ENCODE results near the gene PTPN21. TPM values are rescaled to one million over a fixed set of nuclear protein-coding genes. Genes with fewer than 3 reads are reported as not detected.
A peak's percentile ranks its signal among the peaks of the same experiment; 100 is the strongest.

Gene PTPN21
- total RNA-seq, 1 donor from 2014 or later: 19.6 TPM

- TF ChIP-seq, protein P1, sequence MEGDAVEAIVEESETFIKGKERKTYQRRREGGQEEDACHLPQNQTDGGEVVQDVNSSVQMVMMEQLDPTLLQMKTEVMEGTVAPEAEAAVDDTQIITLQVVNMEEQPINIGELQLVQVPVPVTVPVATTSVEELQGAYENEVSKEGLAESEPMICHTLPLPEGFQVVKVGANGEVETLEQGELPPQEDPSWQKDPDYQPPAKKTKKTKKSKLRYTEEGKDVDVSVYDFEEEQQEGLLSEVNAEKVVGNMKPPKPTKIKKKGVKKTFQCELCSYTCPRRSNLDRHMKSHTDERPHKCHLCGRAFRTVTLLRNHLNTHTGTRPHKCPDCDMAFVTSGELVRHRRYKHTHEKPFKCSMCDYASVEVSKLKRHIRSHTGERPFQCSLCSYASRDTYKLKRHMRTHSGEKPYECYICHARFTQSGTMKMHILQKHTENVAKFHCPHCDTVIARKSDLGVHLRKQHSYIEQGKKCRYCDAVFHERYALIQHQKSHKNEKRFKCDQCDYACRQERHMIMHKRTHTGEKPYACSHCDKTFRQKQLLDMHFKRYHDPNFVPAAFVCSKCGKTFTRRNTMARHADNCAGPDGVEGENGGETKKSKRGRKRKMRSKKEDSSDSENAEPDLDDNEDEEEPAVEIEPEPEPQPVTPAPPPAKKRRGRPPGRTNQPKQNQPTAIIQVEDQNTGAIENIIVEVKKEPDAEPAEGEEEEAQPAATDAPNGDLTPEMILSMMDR (conservative IDR thresholded peaks at IDR 0.05): no peak
- H3K27ac Mint-ChIP-seq: no peak overlapping the region
- H3K9me3 Mint-ChIP-seq: no peaks in the 10 kb centered on the region
- no peak for DNase-seq (ENCODE audit: extremely low spot score, unreplicated experiment)
- H3K4me3 Mint-ChIP-seq: no peak overlapping the region
- no peaks in the 10 kb centered on the region for H3K27me3 Mint-ChIP-seq
- peaks cover 16% of the 10 kb centered on the region for H3K36me3 Mint-ChIP-seq
- H3K4me1 Mint-ChIP-seq (ENCODE audit: unreplicated experiment): no peaks in the 10 kb centered on the region
These were observed 50.2 kb downstream of the PTPN21 start for GRCh38 chr14:88504602-88505001.

DNA sequence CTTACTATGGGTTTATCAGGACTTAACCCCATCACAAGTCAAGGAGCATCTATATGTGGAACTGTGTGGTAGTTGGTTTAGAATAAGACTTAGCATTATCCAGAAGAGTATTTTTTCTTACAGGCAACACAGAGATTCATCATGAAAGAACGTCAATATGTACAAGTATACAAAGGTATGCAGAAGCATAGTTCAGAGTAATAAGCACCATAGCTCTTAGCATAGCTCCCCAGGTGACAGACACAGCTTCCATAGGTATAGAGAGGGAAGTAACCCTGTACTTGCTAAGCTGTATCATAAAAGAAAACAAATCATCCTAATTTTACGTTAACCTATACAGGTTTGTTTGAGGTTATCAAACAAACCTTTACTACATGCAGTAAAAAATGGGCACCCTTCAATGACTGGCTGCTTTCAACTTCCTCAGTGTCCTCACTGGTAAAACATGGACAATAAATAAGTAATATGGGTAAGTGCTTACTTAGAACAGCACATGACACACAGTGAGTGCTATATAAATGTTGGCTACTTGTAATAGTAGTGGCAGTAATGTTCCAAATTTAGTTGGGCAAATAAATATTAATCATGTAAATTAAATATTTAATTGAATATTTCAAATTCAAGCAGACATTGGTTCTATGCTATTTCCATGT, 50.9 kb downstream of the PTPN21 start:
- DNase-seq (ENCODE audit: extremely low spot score, unreplicated experiment): no peak
- Mint-ChIP-seq H3K27ac (no peak overlapping the region), H3K4me3 (no peak overlapping the region), H3K36me3 (peaks cover 20% of the 10 kb centered on the region), H3K27me3 (no peaks in the 10 kb centered on the region), H3K9me3 (no peaks in the 10 kb centered on the region), H3K4me1 (ENCODE audit: unreplicated experiment) (no peaks in the 10 kb centered on the region)
- TF ChIP-seq, protein P1 (conservative IDR thresholded peaks at IDR 0.05): no peak

- Mint-ChIP-seq H3K9me3 (no peaks in the 10 kb centered on the region), H3K27ac (no peak overlapping the region), H3K4me1 (ENCODE audit: unreplicated experiment) (no peaks in the 10 kb centered on the region), H3K4me3 (no peak overlapping the region), H3K27me3 (no peaks in the 10 kb centered on the region), H3K36me3 (peaks cover 24% of the 10 kb centered on the region)
- DNase-seq (ENCODE audit: extremely low spot score, unreplicated experiment): no peak
- TF ChIP-seq, protein P1 (conservative IDR thresholded peaks at IDR 0.05): no peak
These were observed 52.1 kb downstream of the PTPN21 start for GRCh38 chr14:88502740-88503139.

DNA sequence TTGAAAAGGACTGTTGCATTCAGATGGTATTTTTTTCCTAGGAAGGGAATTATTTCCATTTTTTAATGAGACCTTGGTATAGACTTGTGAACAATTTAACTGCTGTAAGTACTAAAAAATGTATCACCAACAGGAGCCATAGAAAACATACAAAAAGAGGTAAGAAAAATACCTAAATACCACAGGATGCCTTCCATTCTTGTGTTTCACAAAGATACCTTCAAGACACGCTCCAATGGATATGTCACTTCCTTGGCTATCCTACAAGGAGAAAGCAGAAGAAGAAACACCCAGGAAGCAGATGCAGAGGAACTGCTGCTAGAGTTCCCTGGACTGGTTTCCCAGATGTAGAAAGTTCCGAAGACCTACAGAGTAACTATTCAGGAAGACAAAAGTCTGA, 54.2 kb downstream of the PTPN21 start:
- peaks cover 26% of the 10 kb centered on the region for H3K36me3 Mint-ChIP-seq
- no peaks in the 10 kb centered on the region for H3K27me3 Mint-ChIP-seq
- DNase-seq (ENCODE audit: extremely low spot score, unreplicated experiment): no peak
- no peak overlapping the region for H3K27ac Mint-ChIP-seq
- TF ChIP-seq, protein P1 (conservative IDR thresholded peaks at IDR 0.05): no peak
- H3K9me3 Mint-ChIP-seq: no peaks in the 10 kb centered on the region
- no peaks in the 10 kb centered on the region for H3K4me1 Mint-ChIP-seq (ENCODE audit: unreplicated experiment)
- no peak overlapping the region for H3K4me3 Mint-ChIP-seq

DNA sequence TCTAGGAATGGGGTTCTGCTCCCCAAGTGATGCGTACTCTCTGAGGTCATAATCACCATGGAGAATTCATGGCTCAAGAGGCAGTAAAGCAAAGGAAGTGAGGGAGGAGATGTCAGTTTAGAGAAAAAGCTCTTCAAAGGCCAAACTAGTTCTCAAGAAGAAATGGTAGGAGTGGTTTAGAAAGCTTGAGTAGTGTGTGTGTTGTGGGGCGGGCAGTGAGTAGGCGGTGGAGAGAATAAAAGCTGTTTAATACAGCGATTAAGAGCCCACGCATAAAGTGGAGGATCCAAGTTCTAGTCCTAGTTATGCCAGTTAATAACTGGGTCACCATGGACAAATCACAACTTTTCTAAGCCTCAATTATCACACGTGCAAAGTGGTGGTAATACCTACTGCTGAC, 55.6 kb downstream of the PTPN21 start:
- Mint-ChIP-seq H3K4me3 (no peak overlapping the region), H3K27me3 (no peaks in the 10 kb centered on the region), H3K4me1 (ENCODE audit: unreplicated experiment) (no peaks in the 10 kb centered on the region), H3K27ac (peak overlapping the region; percentile 14), H3K9me3 (no peaks in the 10 kb centered on the region), H3K36me3 (peaks cover 27% of the 10 kb centered on the region)
- DNase-seq (ENCODE audit: extremely low spot score, unreplicated experiment): no peak
- TF ChIP-seq, protein P1 (conservative IDR thresholded peaks at IDR 0.05): no peak
